NCI-H526 (cell line): ENCODE data around the gene STX16.

Source experiments
- DNase-seq, 2 experiments: peaks; one replicate each; lab custom pipeline; 2025; lab: John Stamatoyannopoulos, UW

The STX16 gene, protein sequence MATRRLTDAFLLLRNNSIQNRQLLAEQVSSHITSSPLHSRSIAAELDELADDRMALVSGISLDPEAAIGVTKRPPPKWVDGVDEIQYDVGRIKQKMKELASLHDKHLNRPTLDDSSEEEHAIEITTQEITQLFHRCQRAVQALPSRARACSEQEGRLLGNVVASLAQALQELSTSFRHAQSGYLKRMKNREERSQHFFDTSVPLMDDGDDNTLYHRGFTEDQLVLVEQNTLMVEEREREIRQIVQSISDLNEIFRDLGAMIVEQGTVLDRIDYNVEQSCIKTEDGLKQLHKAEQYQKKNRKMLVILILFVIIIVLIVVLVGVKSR

DNA sequence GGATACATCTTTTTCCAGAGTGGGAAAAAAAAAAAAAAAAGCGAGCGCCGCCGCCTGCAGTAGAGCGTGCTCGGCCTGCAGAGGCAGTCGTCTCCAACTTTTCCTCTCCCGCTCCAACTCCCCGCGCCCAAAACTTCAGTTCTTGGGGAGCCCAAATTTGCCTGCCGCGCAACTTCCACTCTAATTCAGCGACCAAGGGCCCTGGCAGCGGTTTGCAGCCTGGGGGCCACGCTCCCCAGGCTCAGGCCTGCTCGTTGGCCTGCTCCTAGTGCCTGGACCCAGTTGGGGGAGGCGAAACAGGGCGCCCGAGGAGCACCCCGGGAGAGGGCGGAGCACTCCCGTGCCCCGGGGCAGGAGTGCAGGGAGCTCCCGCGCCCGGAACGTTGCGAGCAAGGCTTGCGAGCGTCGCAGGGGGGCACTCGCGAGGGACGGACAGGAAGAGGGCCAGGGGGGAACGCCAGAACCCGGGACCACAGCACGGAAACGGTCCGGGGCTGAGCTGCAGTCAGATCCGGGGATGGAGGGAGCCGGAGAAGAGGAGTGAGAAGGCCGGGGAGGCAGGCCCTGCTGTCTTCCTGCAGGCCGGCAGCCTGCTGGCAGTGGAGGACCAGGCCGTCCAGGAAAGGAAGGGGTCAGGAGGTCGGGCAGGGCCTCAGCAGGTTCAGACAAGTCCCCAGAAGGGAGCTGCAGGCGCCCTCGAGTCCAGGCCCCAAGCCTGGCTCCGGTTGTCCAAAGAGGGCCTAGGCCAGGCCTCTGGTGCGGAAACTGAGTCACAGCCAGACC is at the start of gene STX16:
TSS of gene STX16 (plus strand) at position 508 of the 783 bp plus-strand sequence. CDS start 724 bp downstream, outside the sequence.
- peak; percentile 89 to 98 for DNase-seq

DNA sequence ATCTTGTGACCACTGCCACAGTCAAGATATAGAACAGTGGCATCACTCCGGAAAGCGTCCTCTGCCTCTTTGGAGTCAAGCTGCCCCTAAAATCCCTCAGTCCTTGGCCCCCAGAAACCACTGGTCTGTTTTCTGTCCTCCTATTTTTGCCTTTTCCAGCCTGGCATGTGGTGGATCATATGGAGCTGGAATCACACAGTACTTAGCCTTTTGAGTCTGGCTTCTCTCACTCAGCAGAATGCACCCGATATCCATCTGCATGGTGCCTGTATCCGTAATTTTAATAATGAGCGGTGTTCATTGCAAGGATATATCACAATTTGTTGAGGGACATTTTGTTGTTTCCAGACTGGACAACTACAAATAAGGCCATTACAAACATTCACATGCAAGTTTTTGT is 49.0 kb upstream of the STX16 start:
- no peak for DNase-seq

DNA sequence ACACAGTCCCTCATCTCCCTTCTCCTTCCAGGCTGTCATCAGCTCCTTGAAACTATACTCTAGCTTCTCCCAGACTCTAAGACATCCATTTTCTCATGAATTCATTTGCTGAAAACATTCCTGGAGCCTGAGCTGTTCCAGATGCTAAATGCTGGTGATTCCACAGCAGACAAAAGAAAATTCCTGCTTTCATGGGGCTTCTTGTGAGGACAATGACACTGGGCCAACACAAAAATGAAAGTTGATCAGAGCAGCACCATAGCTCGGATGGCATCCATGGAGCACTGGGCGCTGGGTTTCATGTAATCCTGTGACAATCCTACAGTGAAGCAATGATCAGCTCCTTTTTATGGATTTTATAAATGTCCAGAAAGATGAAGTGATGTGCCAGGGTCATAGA is 47.4 kb upstream of the STX16 start:
- DNase-seq: no peak

DNA sequence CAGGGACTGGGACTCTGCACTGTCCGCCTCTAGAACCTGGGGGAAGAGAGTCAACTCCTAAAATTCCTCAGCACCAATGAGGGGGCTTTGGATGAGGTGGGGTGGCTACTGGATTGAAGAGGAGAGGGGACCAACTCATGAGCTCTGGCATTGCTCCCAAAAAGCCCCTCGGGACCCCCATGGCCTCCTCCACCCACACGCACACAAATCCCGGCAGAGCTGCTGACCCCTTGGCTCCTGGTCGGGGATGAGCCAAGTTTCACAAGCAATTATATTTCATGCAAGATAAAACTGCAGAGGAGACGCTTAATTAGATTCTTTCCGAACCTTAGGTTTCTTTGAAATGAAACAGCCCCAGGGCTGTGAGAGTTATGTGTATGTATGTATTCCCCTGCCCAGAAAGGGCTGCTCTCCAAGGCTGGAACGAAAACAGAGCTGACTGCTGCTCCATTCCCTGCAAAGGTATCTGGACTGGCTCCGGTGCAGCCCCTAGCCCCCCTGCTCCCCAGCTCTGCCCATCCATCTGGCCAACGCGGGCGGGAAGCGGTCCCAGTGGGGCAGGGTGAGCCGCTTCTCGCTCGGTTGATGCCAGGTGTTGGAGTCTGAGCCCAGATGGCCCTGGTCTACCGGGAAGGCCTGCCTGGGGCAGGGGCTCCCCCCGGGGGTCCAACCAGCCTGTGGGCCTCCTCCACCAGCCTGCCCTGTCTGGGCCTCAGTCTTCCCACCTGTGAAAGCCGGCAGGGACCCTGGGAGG is 46.8 kb upstream of the STX16 start:
- DNase-seq: no peak

DNA sequence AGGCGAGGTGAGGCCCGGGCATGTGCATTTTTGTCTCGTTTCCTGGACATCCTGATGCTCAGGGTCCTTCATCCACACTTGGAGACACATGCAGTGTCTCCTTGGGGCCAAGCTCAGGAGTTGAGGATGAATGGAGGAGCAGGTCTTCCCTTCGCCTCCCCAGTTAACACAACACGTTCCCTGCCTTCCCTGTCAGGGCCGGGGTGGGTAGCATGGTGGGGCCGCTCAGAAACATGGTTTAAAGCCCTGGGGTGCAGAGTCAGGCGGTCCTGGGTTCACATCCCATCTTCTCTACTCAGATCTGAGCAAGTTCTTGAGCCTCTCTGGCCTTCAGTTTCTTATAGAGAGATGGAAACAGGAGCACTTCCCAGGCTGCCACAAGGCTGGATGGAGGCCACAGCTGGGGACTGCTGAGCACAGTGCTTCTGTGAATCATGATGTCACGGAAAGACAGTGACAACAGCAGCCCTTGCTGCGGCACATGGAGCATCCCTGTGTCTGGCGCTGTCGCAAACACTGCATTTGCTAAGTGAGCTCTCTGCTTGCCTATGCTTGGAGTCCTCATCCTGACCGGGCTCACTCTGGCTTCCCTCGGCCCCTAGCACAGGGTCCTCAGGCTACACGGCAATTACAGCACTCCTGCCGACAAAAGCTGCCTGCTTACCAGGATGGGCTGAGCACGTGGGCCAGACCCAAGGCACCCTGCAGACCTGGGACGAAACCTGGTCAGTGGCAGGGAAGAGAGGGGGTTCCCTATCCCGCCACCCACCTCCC is 45.6 kb upstream of the STX16 start:
- no peak for DNase-seq

DNA sequence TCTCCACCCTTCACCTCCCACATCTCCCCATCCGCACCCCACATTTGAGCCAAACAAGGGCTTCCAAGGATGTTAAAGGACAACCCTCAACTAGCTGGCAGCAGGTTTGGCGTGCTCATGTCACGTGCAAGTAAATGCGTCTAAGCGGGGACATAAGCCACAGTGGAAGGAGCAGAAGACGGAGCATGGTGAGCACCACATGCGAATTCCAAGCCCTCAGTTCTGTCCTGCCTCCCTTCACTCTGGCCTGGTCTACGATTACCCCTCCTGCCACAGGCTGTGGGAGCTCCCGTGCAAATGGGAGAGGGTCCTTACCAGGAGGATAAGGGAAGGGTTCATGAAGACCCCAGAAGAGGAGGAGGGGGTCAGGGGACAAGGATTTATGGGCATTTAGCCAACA is 44.9 kb upstream of the STX16 start:
- DNase-seq: no peak

DNA sequence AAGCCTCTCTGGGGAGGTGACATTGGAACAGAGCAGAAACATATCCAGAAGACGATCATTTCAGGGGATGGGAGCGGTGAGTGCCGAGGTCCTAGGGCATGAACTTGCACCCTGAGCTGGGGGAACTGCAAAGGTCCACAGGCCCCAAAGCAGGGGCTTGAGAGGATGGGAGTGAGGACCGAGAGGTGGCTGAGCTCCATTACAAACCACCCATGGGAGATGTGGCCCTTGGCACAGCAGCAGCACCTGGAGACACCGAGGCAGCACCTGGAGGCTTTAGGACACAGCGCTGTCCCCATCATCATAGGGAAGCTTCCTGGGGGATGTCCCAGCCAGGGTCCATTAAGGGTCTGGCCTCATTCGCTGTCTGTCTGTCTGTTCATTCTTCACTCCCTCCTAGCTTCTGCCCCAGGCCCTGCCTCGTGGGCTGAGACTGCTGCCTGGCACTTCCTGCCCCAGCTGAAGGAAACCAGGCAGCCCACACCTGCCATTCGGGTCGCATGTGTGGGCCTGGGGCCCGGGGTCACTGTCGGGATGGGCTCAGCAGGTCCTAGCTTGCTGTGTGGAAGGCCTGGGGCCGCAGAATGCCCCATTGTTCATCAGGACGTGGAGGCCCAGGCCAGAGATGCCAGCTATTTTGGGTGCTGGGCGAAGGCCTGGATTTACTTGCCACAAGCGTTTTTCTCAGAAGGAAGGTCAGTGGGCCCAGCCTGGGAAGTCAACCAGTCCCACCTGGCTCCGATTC is 42.8 kb upstream of the STX16 start:
- no peak for DNase-seq

DNA sequence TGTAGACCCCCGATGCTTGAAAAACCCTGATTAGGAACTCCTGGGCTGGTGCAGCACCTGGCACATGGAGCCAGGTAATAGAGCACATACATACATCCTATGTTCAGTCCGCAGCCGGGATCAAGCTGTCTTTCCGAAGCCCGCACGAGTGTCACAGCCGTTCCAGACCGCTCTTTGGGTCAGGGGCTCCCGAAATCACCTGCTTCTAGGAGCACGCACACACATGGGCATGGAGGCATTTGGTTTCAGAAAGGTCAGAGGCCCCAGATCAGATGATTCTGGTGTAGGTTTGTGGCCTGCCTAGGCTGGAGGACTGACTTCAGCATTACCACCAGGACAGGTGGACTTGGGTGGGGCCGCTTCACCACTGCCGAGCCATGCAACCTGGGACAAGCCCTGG is 42.1 kb upstream of the STX16 start:
- no peak for DNase-seq

DNA sequence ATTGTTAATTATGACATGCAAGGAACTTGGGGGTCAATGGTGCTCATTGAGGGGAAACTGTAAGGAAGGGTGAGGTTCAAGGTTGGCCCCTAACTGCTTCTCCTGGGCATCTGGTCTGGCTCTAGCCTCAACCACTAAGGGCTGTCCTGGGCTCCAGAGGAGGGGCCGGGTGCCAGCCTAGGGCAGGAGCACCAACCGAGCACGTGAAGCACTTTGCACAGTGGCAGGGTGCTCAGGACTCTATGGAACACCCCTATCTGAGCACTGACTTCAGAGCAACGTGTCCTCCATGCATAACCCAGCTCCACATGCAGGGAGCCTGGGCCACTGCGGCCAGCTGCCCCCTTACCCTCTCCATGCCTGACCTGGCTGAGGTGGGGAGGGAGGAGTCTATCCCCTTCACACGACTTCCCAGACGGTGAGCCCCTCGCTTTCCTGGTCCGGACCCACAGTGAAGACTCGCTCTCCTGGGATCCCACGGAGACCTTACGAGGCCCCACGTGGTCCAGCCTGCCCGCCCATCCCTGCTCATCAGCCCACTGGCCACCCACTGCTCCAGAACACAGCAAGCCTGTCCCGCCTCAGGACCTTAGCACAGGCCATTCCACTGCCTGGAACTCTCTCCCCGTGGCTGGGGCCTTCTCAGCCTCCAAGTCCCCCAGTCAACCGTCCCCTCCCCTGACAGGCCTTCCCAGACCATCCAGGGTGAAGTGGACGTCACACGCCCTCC is 40.8 kb upstream of the STX16 start:
- DNase-seq: no peak

DNA sequence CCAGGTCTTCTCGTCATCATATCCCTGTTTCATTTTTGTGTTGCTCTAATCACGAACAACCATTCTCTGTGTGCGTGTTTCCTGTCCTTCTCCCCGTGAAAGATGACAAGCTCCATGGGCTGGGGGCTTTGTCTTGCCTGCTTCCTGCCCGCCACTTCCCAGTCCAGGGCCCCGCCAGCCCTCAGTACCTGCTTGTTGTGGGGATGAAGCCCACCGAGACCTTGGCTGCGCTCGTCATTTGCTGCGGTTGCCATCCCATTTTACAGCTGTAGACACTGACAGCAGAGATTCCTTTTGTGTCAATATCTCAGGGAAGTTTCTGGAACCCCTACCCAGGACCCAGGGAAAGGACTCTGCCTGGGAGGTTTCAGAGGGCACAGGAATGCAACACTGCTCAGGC is 40.3 kb upstream of the STX16 start:
- DNase-seq: no peak

DNA sequence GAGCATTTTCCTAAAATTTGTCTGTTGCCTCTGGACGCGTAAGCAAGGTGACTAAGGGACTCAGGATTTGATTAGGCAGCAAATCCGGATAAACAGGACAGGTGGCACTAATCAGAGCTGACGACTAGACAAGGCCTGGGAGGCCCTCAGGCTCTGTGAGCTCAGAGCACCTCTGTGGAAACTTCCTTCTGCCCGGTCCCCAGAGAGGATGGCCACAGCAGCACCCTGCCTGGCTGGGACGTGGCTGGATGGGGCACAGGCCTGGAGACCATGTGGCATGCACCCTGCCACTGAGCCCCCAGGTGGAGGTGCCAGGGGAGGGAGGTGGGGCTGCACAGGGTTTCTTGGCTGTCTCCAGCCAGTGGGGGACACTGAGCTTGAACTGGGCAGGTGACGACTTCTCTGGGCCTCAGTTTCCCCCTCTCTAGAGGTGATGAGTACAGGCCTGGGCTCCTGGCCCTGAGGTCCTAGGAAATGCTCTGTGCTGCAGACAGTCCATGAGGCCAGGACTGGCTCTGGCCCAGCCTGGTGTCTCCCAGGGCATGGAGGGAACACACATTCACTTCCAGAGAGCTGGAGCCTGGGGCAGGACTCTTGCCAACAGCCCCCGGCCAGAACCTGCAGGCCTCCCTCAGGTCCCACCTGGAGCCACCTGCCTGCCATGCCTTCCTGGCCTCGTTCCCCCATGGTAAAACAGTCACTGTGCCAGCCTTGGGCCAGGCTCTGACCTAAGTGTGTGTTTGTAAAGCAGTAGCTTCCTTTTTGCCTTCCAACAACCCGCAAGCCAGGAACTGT is 39.6 kb upstream of the STX16 start:
- peak in 1 of 2 experiments; percentile 13 for DNase-seq

DNA sequence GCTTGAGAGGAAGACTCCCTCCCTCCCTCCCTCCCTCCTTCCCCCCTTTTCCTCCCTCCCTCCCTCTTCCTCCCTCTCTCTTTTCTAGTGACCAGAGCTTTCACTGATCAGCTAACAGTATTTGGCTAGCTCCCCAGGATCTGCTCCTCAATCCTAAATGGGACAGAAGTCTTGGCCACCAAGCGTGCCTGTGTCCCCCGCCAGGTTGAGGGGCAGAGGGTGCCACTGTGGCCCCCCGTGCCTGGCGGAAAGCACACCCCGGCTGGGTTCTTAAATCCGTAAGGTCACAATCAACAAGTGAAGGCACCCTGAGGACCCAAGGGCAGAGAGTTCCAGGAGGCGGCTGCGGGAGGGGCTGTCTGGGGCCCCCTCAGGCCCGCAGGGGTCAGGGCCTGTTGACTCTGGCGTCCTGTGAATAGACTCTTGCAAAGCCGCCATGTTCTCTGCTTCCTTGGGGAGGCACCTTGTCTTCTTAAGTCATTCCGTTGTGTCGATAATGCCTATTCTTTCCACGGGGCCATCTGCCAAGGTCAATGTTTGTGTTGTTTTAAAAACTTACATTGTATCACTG is 38.9 kb upstream of the STX16 start:
- DNase-seq: no peak

DNA sequence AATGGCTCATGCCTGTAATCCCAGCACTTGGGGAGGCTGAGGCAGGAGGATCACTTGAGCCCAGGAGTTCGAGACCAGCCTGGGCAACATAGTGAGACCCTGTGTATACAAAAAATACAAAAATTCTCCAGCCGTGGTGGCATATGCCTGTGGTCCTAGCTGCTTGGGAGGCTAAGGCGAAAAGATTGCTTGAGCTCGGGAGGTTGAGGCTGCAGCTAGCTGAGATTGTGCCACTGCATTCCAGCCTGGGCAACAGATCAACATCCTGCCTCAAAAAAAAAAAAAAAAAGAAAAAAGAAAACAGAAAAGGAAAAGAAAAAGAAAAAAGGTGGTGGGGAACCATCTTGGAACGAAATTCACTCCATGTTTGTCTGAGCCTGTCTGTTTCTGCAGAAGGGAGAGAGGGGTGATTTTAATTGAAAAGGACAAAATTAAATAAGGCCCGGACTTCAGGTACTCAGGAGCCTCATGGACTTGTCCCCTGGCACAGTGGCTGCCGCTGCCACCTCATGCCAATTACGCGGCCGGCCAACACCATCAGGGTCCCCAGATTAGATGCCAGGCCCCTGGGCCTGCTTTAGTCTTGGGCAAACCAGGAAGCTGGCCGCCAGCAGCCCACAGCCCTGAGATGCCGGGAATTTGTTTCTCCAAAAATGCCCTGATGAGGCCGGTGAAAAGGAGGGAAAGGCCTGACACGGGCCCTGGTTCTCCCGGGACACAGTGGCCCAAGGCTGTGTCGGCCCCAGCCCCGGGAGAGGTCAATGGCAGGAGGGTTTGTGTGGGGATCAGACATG is 37.8 kb upstream of the STX16 start:
- no peak for DNase-seq

DNA sequence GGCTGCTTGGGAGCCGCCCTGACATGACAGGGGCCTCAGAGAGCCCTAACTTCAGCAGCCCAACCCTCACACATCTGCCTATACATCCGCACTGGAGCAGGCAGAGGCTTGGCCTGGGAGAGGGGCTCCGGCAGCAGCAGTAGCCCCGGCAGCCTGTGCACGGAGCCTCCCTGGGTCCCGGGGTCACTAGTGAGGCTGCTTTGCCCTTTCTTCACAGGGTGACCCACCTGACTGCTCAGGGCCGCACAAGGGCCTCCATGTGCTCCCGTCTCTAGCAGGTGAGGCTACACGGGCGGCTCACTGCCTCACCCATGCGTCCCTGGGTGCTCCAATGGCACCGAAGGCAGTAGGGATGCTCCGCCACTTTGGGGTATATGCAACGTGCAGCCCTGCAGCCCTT is 36.7 kb upstream of the STX16 start:
- no peak for DNase-seq

DNA sequence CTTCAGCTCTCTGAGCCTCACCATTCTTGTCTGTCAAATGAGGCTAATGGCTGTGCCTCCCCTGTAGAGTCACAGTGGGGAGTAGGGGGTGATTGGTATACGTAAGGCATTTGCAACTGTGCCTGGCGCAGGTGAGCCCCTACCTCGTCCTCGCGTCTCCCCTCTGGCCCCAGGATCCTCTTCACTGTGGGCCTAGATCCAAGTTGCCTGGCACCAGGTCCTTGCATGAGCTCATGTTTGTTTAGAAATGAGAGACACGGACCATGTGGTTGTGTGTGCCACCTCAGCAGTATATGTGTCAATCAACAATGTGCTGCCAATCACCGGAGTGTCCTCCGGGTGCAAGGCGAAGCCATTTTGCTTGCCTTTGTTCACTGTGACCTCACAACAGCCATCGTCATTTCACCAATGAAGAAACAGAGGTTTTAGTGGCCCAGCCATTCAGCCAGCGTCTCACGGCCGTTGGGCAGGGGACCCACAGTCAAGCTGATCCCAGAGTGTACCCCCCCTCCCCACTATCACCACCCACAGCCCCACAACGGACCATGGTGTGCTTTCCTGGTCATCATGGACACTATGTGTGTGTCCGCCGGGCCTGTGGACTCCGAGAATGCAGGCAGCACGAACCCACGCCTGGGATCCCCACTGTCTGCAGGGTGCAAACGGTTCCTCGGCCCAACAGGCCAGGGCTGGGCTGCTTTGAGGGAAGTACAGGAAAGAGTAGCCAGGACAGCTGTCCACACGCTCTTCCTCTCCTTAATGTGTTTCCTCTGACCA is 35.9 kb upstream of the STX16 start:
- DNase-seq: no peak

DNA sequence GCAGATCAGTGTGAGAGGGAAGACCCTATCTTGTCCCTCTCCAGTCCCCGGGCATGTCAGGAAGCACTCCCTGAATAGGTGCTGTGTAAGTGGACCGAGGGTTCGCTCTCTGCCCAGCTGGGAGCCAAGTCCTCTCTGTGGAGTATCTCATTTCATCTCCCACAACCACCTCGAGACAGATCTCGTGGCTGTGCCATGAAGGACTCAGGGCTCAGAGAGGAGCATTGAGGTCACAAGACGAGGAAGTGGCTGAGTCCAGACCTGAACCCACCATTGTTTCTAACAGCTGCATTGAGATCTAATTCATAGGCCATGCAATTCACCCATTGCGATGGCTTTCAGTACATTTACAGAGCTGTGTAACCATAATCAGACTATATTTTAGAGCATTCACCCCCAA is 34.7 kb upstream of the STX16 start:
- DNase-seq: no peak

DNA sequence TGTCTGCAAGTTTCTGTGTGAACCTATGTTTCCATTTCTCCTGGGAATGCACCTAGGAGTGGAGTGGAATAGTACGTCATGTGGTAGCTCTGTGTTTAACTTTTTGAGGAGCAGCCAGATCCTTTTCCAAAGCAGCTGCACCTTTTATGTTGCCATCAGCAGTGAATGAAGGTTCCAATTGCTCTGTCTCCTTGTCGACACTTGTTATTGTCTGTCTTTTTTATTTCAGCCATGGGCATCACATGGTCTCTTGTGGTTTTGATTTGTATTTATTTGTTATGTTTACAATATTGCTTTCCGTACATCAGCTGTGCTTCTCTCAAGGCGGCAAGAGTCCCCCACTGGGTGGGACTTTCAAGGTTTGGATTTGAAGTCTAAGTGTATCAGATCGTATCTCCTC is 33.9 kb upstream of the STX16 start:
- DNase-seq: no peak
